Measurements from ENCODE around the gene SLC16A14.

Gene SLC16A14

DNA sequence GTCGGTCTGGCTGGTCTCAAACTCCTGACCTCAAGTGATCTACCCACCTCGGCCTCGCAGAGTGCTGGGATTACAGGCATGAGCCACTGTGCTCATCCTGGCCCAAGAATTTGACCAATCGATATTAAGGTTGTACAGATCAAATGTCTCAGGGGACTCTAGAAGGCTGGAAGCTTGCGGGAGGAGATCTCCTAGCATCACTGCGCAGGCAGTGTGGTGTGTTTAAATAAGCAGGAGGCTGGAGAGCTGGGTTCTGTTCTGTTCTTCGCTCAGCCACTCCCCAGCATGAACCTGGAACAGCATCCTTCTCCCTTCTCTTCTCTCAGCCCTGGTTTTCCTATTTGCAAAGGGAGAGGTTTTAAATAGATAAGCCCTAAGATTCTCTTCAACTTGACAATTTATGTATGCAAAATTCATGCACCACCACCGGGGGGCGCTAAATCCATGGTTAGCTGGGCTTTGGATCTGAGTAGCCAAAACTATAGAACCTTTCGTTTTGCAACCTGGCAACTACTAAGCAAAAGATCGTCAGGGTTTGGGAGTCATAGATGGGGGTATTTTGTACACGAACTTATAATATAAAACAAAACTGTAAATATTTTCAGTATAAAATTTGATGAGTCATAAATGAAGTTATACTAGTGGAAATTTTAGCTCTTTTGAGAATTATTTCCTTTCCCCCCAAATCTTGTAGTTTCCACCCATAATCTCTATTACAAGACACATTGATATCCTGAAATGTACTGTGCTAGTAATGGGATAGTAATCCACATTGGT is 60.6 kb downstream of the SLC16A14 start:
- Histone ChIP-seq H3K27ac (ENCODE audit: insufficient read depth, low read length, poor library complexity, severe bottlenecking) (no peak overlapping the region), H3K36me3 (ENCODE audit: control insufficient read depth, insufficient read depth, low read length) (no peaks in the 10 kb centered on the region), H3K4me1 (ENCODE audit: control insufficient read depth, insufficient read depth, low read length, poor library complexity, severe bottlenecking) (no peaks in the 10 kb centered on the region), H3K9me3 (ENCODE audit: control insufficient read depth, low read length) (no peaks in the 10 kb centered on the region), H3K27me3 (replicated peaks; ENCODE audit: control insufficient read depth, insufficient read depth, low read length, poor library complexity, severe bottlenecking) (no peaks in the 10 kb centered on the region), H3K4me3 (ENCODE audit: insufficient read depth, low read depth, low read length, poor library complexity, severe bottlenecking) (no peak overlapping the region)
- peak; percentile 30 to 66 (median 46) for DNase-seq

DNA sequence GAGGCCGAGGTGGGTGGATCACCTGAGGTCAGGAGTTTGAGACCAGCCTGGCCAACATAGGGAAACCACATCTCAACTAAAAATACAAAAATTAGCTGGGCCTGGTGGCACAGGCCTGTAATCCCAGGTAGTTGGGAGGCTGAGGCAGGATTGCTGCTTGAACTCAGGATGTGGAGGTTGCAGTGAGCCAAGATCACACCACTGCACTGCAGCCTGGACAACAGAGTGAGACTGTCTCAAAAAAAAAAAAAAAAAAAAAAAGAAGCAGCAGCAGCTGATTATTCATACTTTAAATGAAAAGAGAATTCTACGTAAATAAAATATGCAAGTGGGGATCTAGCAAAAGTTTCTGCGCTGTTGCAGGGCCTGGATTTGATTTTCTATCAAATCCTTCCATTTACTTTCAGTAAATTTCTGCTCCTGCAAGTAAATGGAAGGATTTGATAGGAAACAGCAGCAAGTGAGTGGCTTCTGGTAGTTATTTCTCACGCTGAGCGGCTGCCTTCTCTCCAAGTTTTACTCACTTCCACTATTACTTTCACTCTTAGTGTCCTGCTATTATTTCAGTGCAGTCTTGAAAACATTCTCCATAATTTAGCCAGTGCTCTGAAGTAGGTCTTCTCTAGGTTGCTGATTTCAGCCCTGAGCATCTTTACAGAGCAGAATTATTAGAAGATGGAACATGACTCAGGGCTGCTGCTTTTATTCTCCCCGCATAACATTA is 68.4 kb downstream of the SLC16A14 start:
- Histone ChIP-seq H3K9me3 (ENCODE audit: control insufficient read depth, low read length) (no peaks in the 10 kb centered on the region), H3K4me3 (ENCODE audit: insufficient read depth, low read depth, low read length, poor library complexity, severe bottlenecking) (no peak overlapping the region), H3K27me3 (replicated peaks; ENCODE audit: control insufficient read depth, insufficient read depth, low read length, poor library complexity, severe bottlenecking) (no peaks in the 10 kb centered on the region), H3K36me3 (ENCODE audit: control insufficient read depth, insufficient read depth, low read length) (no peaks in the 10 kb centered on the region), H3K4me1 (ENCODE audit: control insufficient read depth, insufficient read depth, low read length, poor library complexity, severe bottlenecking) (no peaks in the 10 kb centered on the region), H3K27ac (ENCODE audit: insufficient read depth, low read length, poor library complexity, severe bottlenecking) (no peak overlapping the region)
- no peak for DNase-seq

DNA sequence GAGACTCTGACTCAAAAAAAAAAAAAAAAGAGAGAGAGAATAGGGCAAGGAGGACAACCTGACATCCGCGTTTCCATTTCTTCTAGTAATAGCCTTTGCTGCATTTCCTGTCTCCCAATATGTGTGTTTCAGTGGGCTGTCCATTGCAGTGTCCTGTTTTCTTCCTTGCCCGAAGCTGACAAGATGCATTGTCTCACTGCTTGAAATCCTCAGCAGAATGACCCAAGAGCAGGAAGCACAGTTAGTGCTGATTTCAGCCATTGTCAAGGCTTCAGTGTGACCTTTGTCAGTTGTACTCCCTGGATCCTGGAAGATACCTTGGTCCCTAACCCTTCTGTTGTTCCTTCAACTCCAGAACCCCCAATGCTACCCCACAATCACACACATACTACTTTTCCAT is 71.2 kb downstream of the SLC16A14 start:
- H3K4me1 ChIP-seq (ENCODE audit: control insufficient read depth, insufficient read depth, low read length, poor library complexity, severe bottlenecking): no peaks in the 10 kb centered on the region
- DNase-seq: no peak
- no peak overlapping the region for H3K27ac ChIP-seq (ENCODE audit: insufficient read depth, low read length, poor library complexity, severe bottlenecking)
- H3K27me3 ChIP-seq (replicated peaks; ENCODE audit: control insufficient read depth, insufficient read depth, low read length, poor library complexity, severe bottlenecking): no peaks in the 10 kb centered on the region
- no peaks in the 10 kb centered on the region for H3K36me3 ChIP-seq (ENCODE audit: control insufficient read depth, insufficient read depth, low read length)
- H3K9me3 ChIP-seq (ENCODE audit: control insufficient read depth, low read length): no peaks in the 10 kb centered on the region
- H3K4me3 ChIP-seq (ENCODE audit: insufficient read depth, low read depth, low read length, poor library complexity, severe bottlenecking): no peak overlapping the region

DNA sequence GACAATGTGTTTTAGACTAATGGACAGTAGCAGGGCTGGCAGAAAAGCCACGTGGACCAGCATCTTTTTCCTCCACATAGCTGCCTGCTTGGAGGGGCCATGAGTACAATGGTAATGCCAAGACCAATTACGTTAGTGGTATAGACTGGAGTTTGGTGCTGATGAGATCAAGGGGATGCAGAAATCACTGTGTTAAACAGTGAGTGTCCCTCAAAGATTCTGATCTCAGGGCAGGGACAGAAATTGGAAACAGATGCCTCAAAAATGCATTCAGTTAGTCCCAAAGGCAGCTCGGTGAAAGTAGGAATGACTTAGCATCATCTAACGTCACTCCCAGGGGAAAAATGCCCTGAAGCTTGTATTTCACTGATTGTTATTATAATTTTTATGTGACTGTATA is 72.4 kb downstream of the SLC16A14 start:
- H3K27me3 ChIP-seq (replicated peaks; ENCODE audit: control insufficient read depth, insufficient read depth, low read length, poor library complexity, severe bottlenecking): no peaks in the 10 kb centered on the region
- no peak for DNase-seq
- H3K27ac ChIP-seq (ENCODE audit: insufficient read depth, low read length, poor library complexity, severe bottlenecking): no peak overlapping the region
- no peaks in the 10 kb centered on the region for H3K4me1 ChIP-seq (ENCODE audit: control insufficient read depth, insufficient read depth, low read length, poor library complexity, severe bottlenecking)
- no peak overlapping the region for H3K4me3 ChIP-seq (ENCODE audit: insufficient read depth, low read depth, low read length, poor library complexity, severe bottlenecking)
- no peaks in the 10 kb centered on the region for H3K36me3 ChIP-seq (ENCODE audit: control insufficient read depth, insufficient read depth, low read length)
- H3K9me3 ChIP-seq (ENCODE audit: control insufficient read depth, low read length): no peaks in the 10 kb centered on the region

DNA sequence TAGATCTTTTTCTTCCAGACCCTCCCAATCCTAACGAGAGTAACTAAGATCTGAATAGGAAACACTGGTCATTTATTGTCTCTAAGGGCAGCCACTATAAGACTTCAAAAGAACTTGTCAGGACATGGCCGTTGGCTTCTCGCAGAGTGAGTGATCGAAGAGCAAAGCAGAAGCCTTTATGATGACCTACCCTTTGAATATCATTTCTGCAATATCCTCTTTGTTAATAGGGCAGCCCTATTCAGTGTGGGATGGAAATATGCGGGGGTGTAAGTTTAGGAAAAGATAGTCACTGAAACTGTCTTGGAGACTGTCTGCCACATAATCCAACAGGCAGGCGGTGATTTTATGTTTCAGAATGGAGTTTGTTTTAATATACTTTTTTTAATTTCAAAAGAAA is 75.5 kb downstream of the SLC16A14 start:
- Histone ChIP-seq H3K4me3 (ENCODE audit: insufficient read depth, low read depth, low read length, poor library complexity, severe bottlenecking) (no peak overlapping the region), H3K4me1 (ENCODE audit: control insufficient read depth, insufficient read depth, low read length, poor library complexity, severe bottlenecking) (no peaks in the 10 kb centered on the region), H3K27ac (ENCODE audit: insufficient read depth, low read length, poor library complexity, severe bottlenecking) (no peak overlapping the region), H3K36me3 (ENCODE audit: control insufficient read depth, insufficient read depth, low read length) (no peaks in the 10 kb centered on the region), H3K9me3 (ENCODE audit: control insufficient read depth, low read length) (no peaks in the 10 kb centered on the region), H3K27me3 (replicated peaks; ENCODE audit: control insufficient read depth, insufficient read depth, low read length, poor library complexity, severe bottlenecking) (no peaks in the 10 kb centered on the region)
- no peak for DNase-seq
